Endothelial cell of umbilical vein (primary cell): ENCODE data around the gene DNM2. TPM values are rescaled to one million over a fixed set of nuclear protein-coding genes. Genes with fewer than 3 reads are reported as not detected.
A peak's percentile ranks its signal among the peaks of the same experiment; 100 is the strongest.

ENCODE experiments used
- BruUV-seq: library from RNA; stranded (reverse); fragments of 400-500 nt; replicated peaks from 2 replicates; lab custom pipeline; 2021; lab: Mats Ljungman, UMichigan
- CTCF ChIA-PET: fragments of 300-600, 350-600 bp; sonication (Branson Sonifier 250); formaldehyde crosslinking; loops from one replicate; lab custom pipeline; 2021; ENCODE audit warnings: antibody characterized with exemption, inconsistent platforms; lab: Charles Lee
- POLR2A ChIA-PET: fragments of 300-600, 350-600 bp; sonication (Branson Sonifier 250); formaldehyde crosslinking; loops from one replicate; lab custom pipeline; 2021; ENCODE audit warnings: antibody characterized with exemption, inconsistent platforms; lab: Charles Lee
- DNase-seq: peaks from one replicate; pipeline ENCODE4 v3.0.0-alpha.2; 2011; ENCODE audit warnings: low read depth, low spot score
- FAIRE-seq: peaks from 2 replicates; lab custom pipeline; 2011; peaks lifted over from hg19 to GRCh38; lab: Jason Lieb, UNC
- H2AFZ ChIP-seq: 2 replicates; pipeline ENCODE4 v1.6.0; 2012; ENCODE audit warnings: low read depth, low read length, control low read depth, inconsistent platforms
- H3K27ac ChIP-seq: 2 replicates; pipeline ENCODE4 v1.5.1; 2011; ENCODE audit warnings: low read depth, mild to moderate bottlenecking, control low read depth, low read length, moderate library complexity; ENCODE audit not compliant: insufficient read depth
- H3K27me3 ChIP-seq, 2 experiments: 2 replicates each; pipeline versions ENCODE4 v1.6.0 to v1.6.1; 2011; ENCODE audit warnings: low read length in 2 of 2, mixed read lengths in 1 of 2; ENCODE audit not compliant: control insufficient read depth in 2 of 2, insufficient read depth in 2 of 2
- H3K36me3 ChIP-seq, 2 experiments: 2 replicates in 1 of 2; 3 replicates in 1 of 2; pipeline ENCODE4 v1.5.1; 2011; ENCODE audit warnings: low read length in 2 of 2, mild to moderate bottlenecking in 1 of 2, moderate library complexity in 1 of 2; ENCODE audit not compliant: control insufficient read depth in 2 of 2, insufficient read depth in 2 of 2; ENCODE audit errors: extremely low read depth in 1 of 2
- H3K4me1 ChIP-seq: 3 replicates; pipeline ENCODE4 v1.5.1; 2011; ENCODE audit warnings: mild to moderate bottlenecking, low read length; ENCODE audit not compliant: control insufficient read depth, insufficient read depth; ENCODE audit errors: extremely low read depth
- H3K4me2 ChIP-seq: 2 replicates; pipeline ENCODE4 v1.6.1; 2011; ENCODE audit warnings: low read length, control low read depth, mixed read lengths; ENCODE audit not compliant: insufficient read depth
- H3K4me3 ChIP-seq, 3 experiments: fragments of 200-600 bp in 1 of 3; sonication (generic), shearing (Covaris generic) in 1 of 3; replicated peaks in 1 of 3; 2 replicates each; pipeline ENCODE4 v1.5.1; 2011 to 2016; ENCODE audit warnings: control low read depth in 3 of 3, low read length in 3 of 3, mild to moderate bottlenecking in 2 of 3, inconsistent platforms in 1 of 3, low read depth in 1 of 3, moderate library complexity in 1 of 3; ENCODE audit not compliant: insufficient read depth in 1 of 3
- H3K79me2 ChIP-seq: 2 replicates; pipeline ENCODE4 v1.6.0; 2012; ENCODE audit warnings: low read length, inconsistent platforms; ENCODE audit not compliant: control insufficient read depth, insufficient read depth
- H3K9ac ChIP-seq: replicated peaks from 2 replicates; pipeline ENCODE3; 2011; ENCODE audit warnings: low read length, control low read depth; ENCODE audit not compliant: insufficient read depth; ENCODE audit errors: extremely low read depth
- H3K9me1 ChIP-seq: replicated peaks from 3 replicates; pipeline ENCODE4 v1.6.0; 2011; ENCODE audit warnings: mild to moderate bottlenecking, low read length; ENCODE audit not compliant: control insufficient read depth, insufficient read depth; ENCODE audit errors: extremely low read depth
- H3K9me3 ChIP-seq: replicated peaks from 2 replicates; pipeline ENCODE4 v1.5.1; 2012; ENCODE audit warnings: low read length, inconsistent platforms; ENCODE audit not compliant: control insufficient read depth, insufficient read depth
- H4K20me1 ChIP-seq: replicated peaks from 2 replicates; pipeline ENCODE3; 2011; ENCODE audit warnings: mild to moderate bottlenecking, low read length; ENCODE audit not compliant: control insufficient read depth, insufficient read depth; ENCODE audit errors: extremely low read depth
- CTCF ChIP-seq, 2 donors: IDR thresholded peaks; 1 replicate in 1 of 2; 2 replicates in 1 of 2; pipeline ENCODE4 v1.5.1; 2011; ENCODE audit warnings: low read length in 2 of 2, mild to moderate bottlenecking in 2 of 2, moderate library complexity in 2 of 2, control low read depth in 1 of 2, inconsistent platforms in 1 of 2, low read depth in 1 of 2; ENCODE audit not compliant: insufficient read depth in 1 of 2; ENCODE audit errors: extremely low read depth in 1 of 2
- EZH2 ChIP-seq: IDR thresholded peaks from 2 replicates; pipeline ENCODE4 v1.6.1; 2012; ENCODE audit warnings: borderline replicate concordance, low read depth, mild to moderate bottlenecking, moderate library complexity, low read length, inconsistent platforms; ENCODE audit not compliant: severe bottlenecking
- FOS ChIP-seq: IDR thresholded peaks from 2 replicates; pipeline ENCODE4 v1.6.1; 2011; ENCODE audit warnings: mild to moderate bottlenecking, low read length, moderate library complexity, borderline replicate concordance; ENCODE audit not compliant: insufficient read depth
- GATA2 ChIP-seq: IDR thresholded peaks from 2 replicates; pipeline ENCODE4 v1.7.0; 2011; ENCODE audit warnings: low read depth, mild to moderate bottlenecking, moderate library complexity, mixed read lengths, low read length; ENCODE audit not compliant: insufficient read length, insufficient read depth
- JUN ChIP-seq: IDR thresholded peaks from 2 replicates; pipeline ENCODE4 v1.6.1; 2011; ENCODE audit warnings: borderline replicate concordance, low read depth; ENCODE audit not compliant: insufficient read length, insufficient read depth
- MAX ChIP-seq: IDR thresholded peaks from 2 replicates; pipeline ENCODE4 v1.6.1; 2011; ENCODE audit not compliant: insufficient read depth, insufficient read length
- MYC ChIP-seq: IDR thresholded peaks from one replicate; pipeline ENCODE4 v1.6.1; 2011; ENCODE audit warnings: mild to moderate bottlenecking, low read depth, low read length
- POLR2A ChIP-seq: IDR thresholded peaks from 2 replicates; pipeline ENCODE4 v1.6.1; 2012; ENCODE audit warnings: low read depth, mild to moderate bottlenecking, control low read depth, low read length
- POLR2AphosphoS5 ChIP-seq: IDR thresholded peaks from 2 replicates; pipeline ENCODE4 v1.6.1; 2012; ENCODE audit warnings: low read depth, mild to moderate bottlenecking, control low read depth, low read length, moderate library complexity; ENCODE audit not compliant: insufficient read depth
- dilution Hi-C: fragments of 300-500 bp; cut with MboI; formaldehyde crosslinking; loops from one replicate; pipeline ENCODE4 v1.15.0; 2019; ENCODE audit warnings: low sequenced_read_pairs; ENCODE audit not compliant: extremely low pct_ligation_motif_present
- intact Hi-C: fragments of 100-400 bp; cut with micrococcal nuclease; formaldehyde crosslinking; loops from one replicate; pipeline ENCODE4 v1.10.0; 2022
- polyA plus RNA-seq, 4 experiments: library from polyadenylated mRNA; depleted of rRNA in 3 of 4; stranded (reverse) in 3 of 4; unstranded in 1 of 4; fragments of >200 nt; gene quantifications; 2 replicates each; pipeline versions ENCODE4 v1.2.1 to v1.2.3, GENCODE V29; 2011 to 2012; ENCODE audit warnings: missing spikeins in 1 of 4
- total RNA-seq: library from RNA; stranded (reverse); gene quantifications from 2 replicates; pipeline ENCODE4 v1.2.3, GENCODE V29; 2021

The DNM2 gene
- total and polyA plus RNA-seq, 2 donors (not counting 3 experiments of a cell fraction or from before 2014, with no cell fraction given): 81.8 to 175 TPM

- peaks cover 8% of the 10 kb centered on the region for H3K4me1 ChIP-seq
- intact Hi-C loops (loop anchor here (1.0 kb wide), 2 partner anchors 22 to 96 kb away; no protein-coding TSS in a partner anchor), dilution Hi-C loops (no loop called here)
- no TSS peak for BruUV-seq
- no peak overlapping the region for H3K4me3 ChIP-seq
- H4K20me1 ChIP-seq: no peaks in the 10 kb centered on the region
- H3K27ac ChIP-seq: peak overlapping the region; percentile 72
- no peak overlapping the region for H2AFZ ChIP-seq
- peaks cover 1% of the 10 kb centered on the region for H3K79me2 ChIP-seq
- no peak overlapping the region for H3K4me2 ChIP-seq
- no peaks in the 10 kb centered on the region for H3K27me3 ChIP-seq
- H3K9ac ChIP-seq: no peak overlapping the region
- no peaks in the 10 kb centered on the region for H3K9me3 ChIP-seq
- POLR2A ChIA-PET: no interaction called here
- DNase-seq: peak; percentile 80
- FAIRE-seq: peak; percentile 98
- CTCF ChIA-PET: no interaction called here
- H3K36me3 ChIP-seq: peaks cover 4 to 34% of the 10 kb centered on the region in 2 experiments
- TF ChIP-seq CTCF (IDR thresholded peaks at IDR 0.05; ENCODE audit: extremely low read depth in 1 of 2, insufficient read depth in 1 of 2, low read depth in 1 of 2, low read length in 2 of 2) (no peak), POLR2AphosphoS5 (peak; percentile 84), MYC (peak; percentile 74), EZH2 (no peak), POLR2A (peak; percentile 21), JUN (peak; percentile 71), GATA2 (no peak), MAX (peak; percentile 27), FOS (peak; percentile 85)
- H3K9me1 ChIP-seq: no peaks in the 10 kb centered on the region
Observed at GRCh38 chr19:10812902-10813404, 95.1 kb downstream of the DNM2 start.
